Stimulated activated CD8-positive, alpha-beta memory T cell treated with anti-CD3 and anti-CD28 coated beads, Interleukin-15, amount 100 ng/mL, for 48 hours (primary cell): Measurements from ENCODE around the gene E2F2.

ENCODE experiments used
- DNase-seq, 2 donors: peaks; one replicate each; pipeline ENCODE4 v3.0.0-alpha.2; 2020; ENCODE audit warnings: low read depth in 2 of 2

The E2F2 gene

GRCh38 chr1:23483321-23484252 is 47.4 kb downstream of the E2F2 start, which contains the start of gene ASAP3:
Gene ASAP3 (minus strand): TSS chr1:23484179. CDS start chr1:23484133, 46 bp downstream.
- DNase-seq = no peak

- DNase-seq = no peak
Observed at GRCh38 chr1:23481904-23482303, 49.1 kb downstream of the E2F2 start.

GRCh38 chr1:23481026-23481597 is 49.9 kb downstream of the E2F2 start:
- no peak for DNase-seq

- DNase-seq = no peak
Observed at GRCh38 chr1:23480187-23481025, 50.6 kb downstream of the E2F2 start.

- DNase-seq = no peak
Observed at GRCh38 chr1:23479666-23479941, 51.4 kb downstream of the E2F2 start.

- DNase-seq = no peak
Observed at GRCh38 chr1:23478896-23479665, 52.0 kb downstream of the E2F2 start.

- no peak for DNase-seq
Observed at GRCh38 chr1:23477359-23478144, 53.5 kb downstream of the E2F2 start.

- DNase-seq = no peak
Observed at GRCh38 chr1:23475641-23476040, 55.4 kb downstream of the E2F2 start.

- DNase-seq = no peak
Observed at GRCh38 chr1:23475134-23475628, 55.9 kb downstream of the E2F2 start.

GRCh38 chr1:23473037-23473800 is 57.8 kb downstream of the E2F2 start:
- no peak for DNase-seq

GRCh38 chr1:23472351-23473036 is 58.5 kb downstream of the E2F2 start:
- no peak for DNase-seq

- no peak for DNase-seq
Observed at GRCh38 chr1:23471473-23472075, 59.5 kb downstream of the E2F2 start.

- DNase-seq = no peak
Observed at GRCh38 chr1:23470282-23471070, 60.6 kb downstream of the E2F2 start.

- DNase-seq = no peak
Observed at GRCh38 chr1:23469372-23469982, 61.6 kb downstream of the E2F2 start.

GRCh38 chr1:23466423-23466989 is 64.5 kb downstream of the E2F2 start:
- no peak for DNase-seq

- DNase-seq = no peak
Observed at GRCh38 chr1:23463286-23463685, 67.7 kb downstream of the E2F2 start.

GRCh38 chr1:23462766-23463165 is 68.3 kb downstream of the E2F2 start:
- no peak for DNase-seq
